Measurements from ENCODE around the gene PEX26. TPM values are rescaled to one million over a fixed set of nuclear protein-coding genes. Genes with fewer than 3 reads are reported as not detected.

The PEX26 gene
- total and polyA plus RNA-seq, 5 donors: 17.4 to 23.5 (median 23.1) TPM

GRCh38 chr22:18112440-18112839 is 34.6 kb downstream of the PEX26 start:
- Histone ChIP-seq H3K27ac (ENCODE audit: low read length) (no peak overlapping the region), H3K27me3 (ENCODE audit: control insufficient read depth, insufficient read depth) (no peaks in the 10 kb centered on the region), H3K4me3 (ENCODE audit: low read length) (peak overlapping the region; percentile 8), H3K9me3 (ENCODE audit: control insufficient read depth, low read length) (no peaks in the 10 kb centered on the region), H3K4me1 (ENCODE audit: control insufficient read depth, insufficient read depth, low read length) (peaks cover 5% of the 10 kb centered on the region)
- intact Hi-C loops (cut with DNase I): no loop called here
- DNase-seq: no peak
- 70% methylated on average over 6 of the region's 6 CpGs for WGBS
- no peak for ATAC-seq

- 52% methylated on average over 11 of the region's 11 CpGs for WGBS
- H3K27me3 ChIP-seq (ENCODE audit: control insufficient read depth, insufficient read depth): no peaks in the 10 kb centered on the region
- ATAC-seq: no peak
- peak overlapping the region; percentile 87 for H3K27ac ChIP-seq (ENCODE audit: low read length)
- H3K9me3 ChIP-seq (ENCODE audit: control insufficient read depth, low read length): no peaks in the 10 kb centered on the region
- no peak overlapping the region for H3K4me3 ChIP-seq (ENCODE audit: low read length)
- peaks cover 5% of the 10 kb centered on the region for H3K4me1 ChIP-seq (ENCODE audit: control insufficient read depth, insufficient read depth, low read length)
- no peak for DNase-seq
- intact Hi-C loops (cut with DNase I): no loop called here
These were observed 36.0 kb downstream of the PEX26 start for GRCh38 chr22:18113680-18114394.

GRCh38 chr22:18114495-18114894 is 36.7 kb downstream of the PEX26 start:
- Histone ChIP-seq H3K9me3 (ENCODE audit: control insufficient read depth, low read length) (no peaks in the 10 kb centered on the region), H3K27me3 (ENCODE audit: control insufficient read depth, insufficient read depth) (no peaks in the 10 kb centered on the region), H3K4me3 (ENCODE audit: low read length) (no peak overlapping the region), H3K4me1 (ENCODE audit: control insufficient read depth, insufficient read depth, low read length) (peaks cover 5% of the 10 kb centered on the region), H3K27ac (ENCODE audit: low read length) (peak overlapping the region; percentile 87)
- intact Hi-C loops (cut with DNase I): no loop called here
- 31% methylated on average over 4 of the region's 4 CpGs for WGBS
- ATAC-seq: peak in 1 of 2 donors; percentile 3
- no peak for DNase-seq

- H3K4me3 ChIP-seq (ENCODE audit: low read length): no peak overlapping the region
- peak overlapping the region; percentile 26 for H3K27ac ChIP-seq (ENCODE audit: low read length)
- 84% methylated on average over 15 of the region's 15 CpGs for WGBS
- H3K27me3 ChIP-seq (ENCODE audit: control insufficient read depth, insufficient read depth): no peaks in the 10 kb centered on the region
- intact Hi-C loops (cut with DNase I): no loop called here
- ATAC-seq (no peak), DNase-seq (no peak)
- H3K4me1 ChIP-seq (ENCODE audit: control insufficient read depth, insufficient read depth, low read length): peaks cover 5% of the 10 kb centered on the region
- no peaks in the 10 kb centered on the region for H3K9me3 ChIP-seq (ENCODE audit: control insufficient read depth, low read length)
These were observed 37.3 kb downstream of the PEX26 start for GRCh38 chr22:18114976-18115652.

- H3K27ac ChIP-seq (ENCODE audit: low read length): peak overlapping the region; percentile 26
- 63% methylated on average over 8 of the region's 8 CpGs for WGBS
These were observed 38.1 kb downstream of the PEX26 start for GRCh38 chr22:18115906-18116371.

GRCh38 chr22:18116634-18117033 is 38.8 kb downstream of the PEX26 start:
- intact Hi-C loops (cut with DNase I): no loop called here
- Histone ChIP-seq H3K27me3 (ENCODE audit: control insufficient read depth, insufficient read depth) (no peaks in the 10 kb centered on the region), H3K4me1 (ENCODE audit: control insufficient read depth, insufficient read depth, low read length) (peaks cover 5% of the 10 kb centered on the region), H3K4me3 (ENCODE audit: low read length) (no peak overlapping the region), H3K9me3 (ENCODE audit: control insufficient read depth, low read length) (no peaks in the 10 kb centered on the region), H3K27ac (ENCODE audit: low read length) (peak overlapping the region; percentile 26)
- 84% methylated on average over 15 of the region's 15 CpGs for WGBS
- ATAC-seq (no peak), DNase-seq (no peak)

More at GRCh38 chr22:18115906-18116371, 38.1 kb downstream of the PEX26 start:
- peak in 1 of 2 donors; percentile 29 for ATAC-seq
- intact Hi-C loops (cut with DNase I): no loop called here
- DNase-seq: peak in 1 of 3 donors; percentile 66
- H3K9me3 ChIP-seq (ENCODE audit: control insufficient read depth, low read length): no peaks in the 10 kb centered on the region
- no peak overlapping the region for H3K4me3 ChIP-seq (ENCODE audit: low read length)
- H3K27me3 ChIP-seq (ENCODE audit: control insufficient read depth, insufficient read depth): no peaks in the 10 kb centered on the region
- peaks cover 5% of the 10 kb centered on the region for H3K4me1 ChIP-seq (ENCODE audit: control insufficient read depth, insufficient read depth, low read length)

- Histone ChIP-seq H3K4me1 (ENCODE audit: control insufficient read depth, insufficient read depth, low read length) (peaks cover 5% of the 10 kb centered on the region), H3K9me3 (ENCODE audit: control insufficient read depth, low read length) (no peaks in the 10 kb centered on the region), H3K27ac (ENCODE audit: low read length) (peak overlapping the region; percentile 14), H3K27me3 (ENCODE audit: control insufficient read depth, insufficient read depth) (no peaks in the 10 kb centered on the region), H3K4me3 (ENCODE audit: low read length) (no peak overlapping the region)
- ATAC-seq (no peak), DNase-seq (no peak)
- intact Hi-C loops (cut with DNase I): no loop called here
- WGBS: 89% methylated on average over 9 of the region's 9 CpGs
These were observed 40.6 kb downstream of the PEX26 start for GRCh38 chr22:18118345-18118915.

- DNase-seq (peak in 2 of 3 donors; percentile 58 to 75), ATAC-seq (peak; percentile 69 to 74)
- H3K27ac ChIP-seq (ENCODE audit: low read length): peak overlapping the region; percentile 89
These were observed 41.8 kb downstream of the PEX26 start for GRCh38 chr22:18119409-18120110.

GRCh38 chr22:18120857-18121256 is 43.1 kb downstream of the PEX26 start:
- no peak overlapping the region for H3K4me3 ChIP-seq (ENCODE audit: low read length)
- no peak overlapping the region for H3K27ac ChIP-seq (ENCODE audit: low read length)
- H3K27me3 ChIP-seq (ENCODE audit: control insufficient read depth, insufficient read depth): no peaks in the 10 kb centered on the region
- 90% methylated on average over 4 of the region's 4 CpGs for WGBS
- DNase-seq (no peak), ATAC-seq (no peak)
- H3K4me1 ChIP-seq (ENCODE audit: control insufficient read depth, insufficient read depth, low read length): no peaks in the 10 kb centered on the region
- no peaks in the 10 kb centered on the region for H3K9me3 ChIP-seq (ENCODE audit: control insufficient read depth, low read length)
- intact Hi-C loops (cut with DNase I): no loop called here

More at GRCh38 chr22:18119409-18120110, 41.8 kb downstream of the PEX26 start:
- Histone ChIP-seq H3K4me1 (ENCODE audit: control insufficient read depth, insufficient read depth, low read length) (no peaks in the 10 kb centered on the region), H3K27me3 (ENCODE audit: control insufficient read depth, insufficient read depth) (no peaks in the 10 kb centered on the region), H3K9me3 (ENCODE audit: control insufficient read depth, low read length) (no peaks in the 10 kb centered on the region), H3K4me3 (ENCODE audit: low read length) (no peak overlapping the region)
- intact Hi-C loops (cut with DNase I): no loop called here
- 74% methylated on average over 18 of the region's 18 CpGs for WGBS

GRCh38 chr22:18121506-18121905 is 43.7 kb downstream of the PEX26 start:
- Histone ChIP-seq H3K4me3 (ENCODE audit: low read length) (no peak overlapping the region), H3K4me1 (ENCODE audit: control insufficient read depth, insufficient read depth, low read length) (no peaks in the 10 kb centered on the region), H3K27ac (ENCODE audit: low read length) (no peak overlapping the region), H3K9me3 (ENCODE audit: control insufficient read depth, low read length) (no peaks in the 10 kb centered on the region), H3K27me3 (ENCODE audit: control insufficient read depth, insufficient read depth) (no peaks in the 10 kb centered on the region)
- intact Hi-C loops (cut with DNase I): no loop called here
- ATAC-seq (no peak), DNase-seq (no peak)
- WGBS: 86% methylated on average over 13 of the region's 13 CpGs

Measured in right cardiac atrium (tissue), 5 donors.